GM06990 (cell line): ENCODE results near the gene TOMM40L.
"Not testable (repeated sequence)": the region's sequence is repeated elsewhere in the genome, so short reads cannot be mapped to it uniquely, and the experiment has no call there.

ENCODE experiments used
- DNase-seq: peaks from one replicate; pipeline ENCODE4 v3.0.0-alpha.2; 2011; ENCODE audit not compliant: insufficient read length; ENCODE audit errors: extremely low read depth
- H3K27me3 ChIP-seq: replicated peaks from 2 replicates; pipeline ENCODE4 v1.6.0; 2011; ENCODE audit warnings: low read length; ENCODE audit not compliant: control insufficient read depth, insufficient read depth
- H3K36me3 ChIP-seq: 2 replicates; pipeline ENCODE4 v1.5.1; 2011; ENCODE audit warnings: low read length; ENCODE audit not compliant: control insufficient read depth, insufficient read depth
- H3K4me3 ChIP-seq: replicated peaks from 2 replicates; pipeline ENCODE4 v1.5.1; 2011; ENCODE audit warnings: low read depth, mild to moderate bottlenecking, control low read depth, low read length
- TF ChIP-seq, protein P1 (sequence below): IDR thresholded peaks from 2 replicates; pipeline ENCODE4 v1.5.1; 2011; ENCODE audit warnings: low read length, control low read depth, mild to moderate bottlenecking, inconsistent platforms; ENCODE audit not compliant: insufficient read depth, poor library complexity, severe bottlenecking

The TOMM40L gene

DNA sequence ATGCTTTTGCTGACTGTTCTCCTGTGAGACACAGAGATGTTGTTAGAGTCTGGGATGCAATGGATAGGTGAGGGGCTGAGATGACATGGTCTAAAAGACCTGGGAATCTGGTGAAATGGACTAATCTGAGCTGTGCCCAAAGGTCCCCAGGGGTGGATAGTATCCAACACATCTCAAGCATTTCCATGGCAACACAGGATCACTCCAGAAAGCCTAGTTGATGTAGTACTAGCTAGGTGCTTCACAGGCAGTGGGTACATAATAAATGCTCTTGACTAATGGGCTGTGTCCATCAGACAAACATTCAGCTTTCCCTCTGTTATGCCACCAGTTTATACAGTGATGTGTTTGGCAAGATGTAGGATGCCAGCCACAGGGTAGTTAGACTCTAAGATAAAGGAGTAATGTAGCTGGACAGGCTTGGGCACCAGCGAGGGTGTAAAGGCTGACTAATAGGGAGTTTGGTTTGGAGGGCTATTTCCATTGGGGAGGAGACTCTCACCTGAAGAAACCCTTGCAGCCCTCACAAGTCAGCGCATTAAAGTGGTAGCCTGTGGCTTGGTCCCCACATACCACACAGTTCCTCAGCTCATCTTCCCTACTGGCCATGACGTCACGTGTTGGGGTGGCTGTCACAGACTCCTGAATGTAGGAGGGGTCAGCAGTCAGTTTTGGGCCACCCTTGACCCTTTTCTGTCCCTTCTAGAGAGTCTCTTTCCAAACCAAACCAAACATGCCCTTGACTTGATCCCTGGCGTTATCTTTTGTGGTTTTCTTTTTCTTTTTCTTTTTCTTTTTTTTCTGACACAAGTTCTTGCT is 10.3 kb downstream of the TOMM40L start:
- DNase-seq: no peak
- no peaks in the 10 kb centered on the region for H3K27me3 ChIP-seq
- H3K36me3 ChIP-seq: no peaks in the 10 kb centered on the region; the same call in 1 of the 2 replicates
- TF ChIP-seq, protein P1, sequence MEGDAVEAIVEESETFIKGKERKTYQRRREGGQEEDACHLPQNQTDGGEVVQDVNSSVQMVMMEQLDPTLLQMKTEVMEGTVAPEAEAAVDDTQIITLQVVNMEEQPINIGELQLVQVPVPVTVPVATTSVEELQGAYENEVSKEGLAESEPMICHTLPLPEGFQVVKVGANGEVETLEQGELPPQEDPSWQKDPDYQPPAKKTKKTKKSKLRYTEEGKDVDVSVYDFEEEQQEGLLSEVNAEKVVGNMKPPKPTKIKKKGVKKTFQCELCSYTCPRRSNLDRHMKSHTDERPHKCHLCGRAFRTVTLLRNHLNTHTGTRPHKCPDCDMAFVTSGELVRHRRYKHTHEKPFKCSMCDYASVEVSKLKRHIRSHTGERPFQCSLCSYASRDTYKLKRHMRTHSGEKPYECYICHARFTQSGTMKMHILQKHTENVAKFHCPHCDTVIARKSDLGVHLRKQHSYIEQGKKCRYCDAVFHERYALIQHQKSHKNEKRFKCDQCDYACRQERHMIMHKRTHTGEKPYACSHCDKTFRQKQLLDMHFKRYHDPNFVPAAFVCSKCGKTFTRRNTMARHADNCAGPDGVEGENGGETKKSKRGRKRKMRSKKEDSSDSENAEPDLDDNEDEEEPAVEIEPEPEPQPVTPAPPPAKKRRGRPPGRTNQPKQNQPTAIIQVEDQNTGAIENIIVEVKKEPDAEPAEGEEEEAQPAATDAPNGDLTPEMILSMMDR: no peak
- no peak overlapping the region for H3K4me3 ChIP-seq

DNA sequence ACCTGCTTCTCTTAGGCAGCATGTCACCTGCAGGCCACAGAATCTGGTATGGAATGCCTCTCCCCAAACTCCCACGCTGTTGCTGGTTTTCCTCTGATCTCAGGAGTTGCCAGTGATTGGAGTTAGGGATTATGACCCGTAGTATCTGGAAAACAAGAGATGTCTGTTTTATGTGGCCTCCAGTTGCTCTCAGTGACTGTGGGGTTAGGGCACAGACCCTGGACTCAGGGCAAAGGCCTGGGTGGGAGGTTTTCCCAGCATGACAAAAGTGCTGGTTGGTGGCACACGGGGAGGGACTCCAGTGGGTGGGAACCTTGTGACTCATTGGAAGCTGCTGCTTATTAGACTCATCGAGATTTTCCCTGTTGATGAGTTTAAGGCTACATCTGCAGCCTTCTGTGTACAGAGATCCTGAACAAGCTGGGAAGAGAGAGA is 12.2 kb downstream of the TOMM40L start, which contains the start of gene NR1I3:
Gene NR1I3 (minus strand): TSS at position 165 of the 435 bp plus-strand sequence. CDS start 1,638 bp downstream, outside the sequence.
- no peaks in the 10 kb centered on the region for H3K36me3 ChIP-seq
- H3K27me3 ChIP-seq: no peaks in the 10 kb centered on the region
- no peak within 1 kb of the TSS for H3K4me3 ChIP-seq
- TF ChIP-seq, protein P1: no peak
- DNase-seq: no peak

DNA sequence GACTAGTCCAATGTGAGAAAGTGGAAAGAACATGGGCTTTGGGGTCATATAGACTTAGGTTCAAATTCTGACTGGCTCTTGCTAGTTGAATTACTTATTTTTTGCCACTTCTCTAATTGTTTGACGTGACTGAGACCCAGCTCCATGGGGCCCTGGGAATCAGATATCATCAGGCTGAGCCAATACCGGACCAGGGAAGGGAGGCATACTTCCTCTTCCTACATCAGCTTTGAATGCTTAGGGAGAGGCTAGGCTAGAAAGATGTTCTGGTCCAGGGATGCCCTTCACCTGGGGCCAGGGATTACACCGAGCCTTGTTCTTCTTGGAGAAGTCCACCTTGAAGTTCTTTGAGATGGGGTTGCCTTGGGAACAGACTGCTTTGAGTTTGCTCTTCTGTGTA is 15.8 kb downstream of the TOMM40L start:
- Histone ChIP-seq H3K4me3 (no peak overlapping the region), H3K27me3 (no peaks in the 10 kb centered on the region), H3K36me3 (no peaks in the 10 kb centered on the region)
- no peak for DNase-seq
- TF ChIP-seq, protein P1: no peak

DNA sequence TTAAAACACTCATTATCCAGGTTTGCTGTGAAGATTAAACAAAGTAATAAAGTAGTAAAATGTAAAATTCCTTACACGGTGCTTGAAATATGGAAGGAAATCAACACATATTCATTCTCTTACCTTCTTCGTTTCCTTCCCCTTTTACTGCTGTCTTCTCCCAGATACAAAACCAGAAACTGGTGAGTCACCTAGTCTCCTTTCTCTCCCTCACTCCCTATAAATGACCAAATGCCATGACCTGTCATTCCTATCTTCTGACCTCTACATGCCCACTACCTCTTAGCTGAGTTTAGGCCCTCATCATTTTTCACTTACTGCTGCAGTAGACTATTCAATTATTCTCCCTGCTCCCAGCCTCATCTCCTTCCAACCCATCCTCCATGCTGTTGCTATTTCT is 16.5 kb downstream of the TOMM40L start:
- TF ChIP-seq, protein P1: no peak
- DNase-seq: no peak
- no peaks in the 10 kb centered on the region for H3K27me3 ChIP-seq

DNA sequence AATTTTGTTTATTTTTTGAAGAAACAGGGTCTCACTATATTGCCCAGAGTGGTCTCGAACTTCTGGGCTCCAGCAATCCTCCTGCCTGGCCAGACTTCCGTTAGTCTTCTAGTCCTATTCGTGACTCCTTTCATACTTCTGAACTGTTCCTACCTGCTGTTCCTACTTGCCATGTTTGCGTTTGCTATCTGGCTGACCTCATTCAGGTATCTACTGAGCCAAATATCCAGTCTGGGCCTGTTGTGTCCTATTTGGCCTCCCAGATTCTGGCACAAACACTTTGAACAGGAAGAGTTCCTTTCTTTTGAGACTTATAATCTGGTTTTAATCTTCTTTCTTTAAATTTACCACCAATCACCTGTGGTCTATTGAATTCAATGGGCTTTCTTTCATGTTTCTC is 19.0 kb downstream of the TOMM40L start:
- Histone ChIP-seq H3K4me3 (no peak overlapping the region), H3K36me3 (no peaks in the 10 kb centered on the region), H3K27me3 (no peaks in the 10 kb centered on the region)
- TF ChIP-seq, protein P1: no peak
- DNase-seq: no peak

More for the DNA sequence above, 16.5 kb downstream of the TOMM40L start:
- no peak overlapping the region for H3K4me3 ChIP-seq
- H3K36me3 ChIP-seq: no peaks in the 10 kb centered on the region

DNA sequence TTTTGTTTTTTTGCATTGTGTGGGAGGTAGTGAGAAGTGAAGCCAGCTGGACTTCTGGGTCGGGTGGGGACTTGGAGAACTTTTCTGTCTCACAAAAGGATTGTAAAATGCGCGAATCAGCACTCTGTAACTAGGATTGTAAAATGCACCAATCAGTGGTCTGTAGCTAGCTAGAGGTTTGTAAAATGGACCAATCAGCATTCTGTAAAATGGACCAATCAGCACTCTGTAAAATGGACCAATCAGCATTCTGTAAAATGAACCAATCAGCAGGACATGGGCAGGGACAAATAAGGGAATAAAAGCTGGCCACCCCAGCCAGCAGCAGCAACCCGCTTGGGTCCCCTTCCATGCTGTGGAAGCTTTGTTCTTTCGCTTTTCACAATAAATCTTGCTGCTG is 24.2 kb downstream of the TOMM40L start:
- not testable (repeated sequence) for H3K36me3 ChIP-seq, H3K4me3 ChIP-seq, DNase-seq, H3K27me3 ChIP-seq
